Activated CD8-positive, alpha-beta memory T cell treated with anti-CD3 and anti-CD28 coated beads, Interleukin-2, amount 50 U/mL, for 4 hours (primary cell): ENCODE measurements around the gene PRRX2.
"Not testable (repeated sequence)": the region's sequence is repeated elsewhere in the genome, so short reads cannot be mapped to it uniquely, and the experiment has no call there.

Source experiments
- DNase-seq: peaks from one replicate; pipeline ENCODE4 v3.0.0-alpha.2; 2020

The PRRX2 gene

GRCh38 chr9:129665389-129665775 lies at the start of gene PRRX2:
PRRX2 (plus strand) TSS chr9:129665647; CDS start chr9:129665868, 221 bp downstream.
- peak; percentile 39 for DNase-seq

- DNase-seq = no peak
These were observed 48.3 kb upstream of the PRRX2 start for GRCh38 chr9:129617167-129617566.

GRCh38 chr9:129619787-129620668 lies 45.4 kb upstream of the PRRX2 start:
- no peak for DNase-seq

GRCh38 chr9:129620669-129621295 lies 44.7 kb upstream of the PRRX2 start, which contains the start of gene C9orf50:
C9orf50 (minus strand) TSS chr9:129621101; CDS start chr9:129620574, 527 bp downstream.
- DNase-seq = no peak

- DNase-seq = no peak
These were observed 42.1 kb upstream of the PRRX2 start for GRCh38 chr9:129623331-129623730.

- peak; percentile 70 for DNase-seq
These were observed 41.2 kb upstream of the PRRX2 start for GRCh38 chr9:129624168-129624759.

GRCh38 chr9:129624947-129625346 lies 40.5 kb upstream of the PRRX2 start:
- DNase-seq = peak; percentile 13

- DNase-seq = peak; percentile 90
These were observed 39.3 kb upstream of the PRRX2 start, which contains the start of gene NTMT1 for GRCh38 chr9:129626079-129626624. NTMT1 (plus strand) TSS chr9:129626163; CDS start chr9:129632704, 6,541 bp downstream.

- no peak for DNase-seq
These were observed 38.7 kb upstream of the PRRX2 start for GRCh38 chr9:129626625-129627284.

- no peak for DNase-seq
These were observed 37.6 kb upstream of the PRRX2 start for GRCh38 chr9:129627556-129628440.

- DNase-seq = no peak
These were observed 36.7 kb upstream of the PRRX2 start for GRCh38 chr9:129628709-129629108.

GRCh38 chr9:129629251-129629820 lies 36.1 kb upstream of the PRRX2 start:
- DNase-seq = no peak

- DNase-seq = no peak
These were observed 34.3 kb upstream of the PRRX2 start for GRCh38 chr9:129630967-129631673.

GRCh38 chr9:129631674-129632129 lies 33.7 kb upstream of the PRRX2 start:
- DNase-seq = no peak

GRCh38 chr9:129632460-129632859 lies 33.0 kb upstream of the PRRX2 start:
- DNase-seq = no peak

GRCh38 chr9:129633207-129633606 lies 32.2 kb upstream of the PRRX2 start:
- DNase-seq = no peak

GRCh38 chr9:129633848-129634247 lies 31.6 kb upstream of the PRRX2 start:
- DNase-seq = no peak

GRCh38 chr9:129635099-129636065 lies 30.1 kb upstream of the PRRX2 start:
- DNase-seq = no peak

- DNase-seq = not testable (repeated sequence)
These were observed 29.1 kb upstream of the PRRX2 start for GRCh38 chr9:129636343-129636742.
